ENCODE data around the gene SLC1A7.

DNA sequence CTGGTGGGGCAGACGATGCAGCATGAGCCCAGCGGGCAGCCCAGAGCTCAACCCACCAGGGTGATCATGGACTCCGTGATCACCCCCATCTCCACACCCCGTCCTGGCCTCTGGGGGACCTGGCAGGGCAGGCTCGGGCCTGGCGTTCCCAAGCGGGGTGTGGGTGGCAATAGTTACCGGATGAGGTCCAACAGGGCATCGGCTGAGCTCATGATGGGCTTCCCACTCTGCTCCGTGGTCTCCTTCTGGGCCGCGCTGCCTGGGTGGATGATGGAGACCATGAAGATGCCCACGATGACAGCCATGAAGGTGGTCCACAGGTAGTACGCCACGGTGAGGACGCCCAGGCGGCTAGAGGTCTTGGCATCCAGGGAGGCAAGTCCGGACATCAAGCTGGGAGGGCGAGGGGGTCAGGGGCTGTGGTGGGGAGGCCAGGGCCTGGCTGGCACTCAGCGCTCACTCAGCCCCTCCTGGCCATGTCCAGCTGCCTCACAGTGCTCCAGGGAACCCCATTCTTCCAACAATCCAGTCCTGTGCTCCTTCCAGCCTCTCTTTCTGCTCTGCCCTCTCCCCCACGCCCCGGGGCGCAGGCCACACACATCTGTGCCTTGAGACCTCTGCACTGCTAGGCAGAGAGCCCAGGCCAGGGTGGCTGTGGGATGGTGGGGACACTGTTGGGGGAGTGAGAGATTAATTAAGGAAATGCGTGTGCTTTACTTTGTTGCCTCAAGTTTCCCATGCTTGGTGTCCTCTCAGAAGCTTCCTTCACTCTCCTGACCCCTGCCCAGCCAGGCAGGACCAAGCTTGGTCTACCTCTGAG, 27.6 kb downstream of the SLC1A7 start:
- TF ChIP-seq, protein P1, sequence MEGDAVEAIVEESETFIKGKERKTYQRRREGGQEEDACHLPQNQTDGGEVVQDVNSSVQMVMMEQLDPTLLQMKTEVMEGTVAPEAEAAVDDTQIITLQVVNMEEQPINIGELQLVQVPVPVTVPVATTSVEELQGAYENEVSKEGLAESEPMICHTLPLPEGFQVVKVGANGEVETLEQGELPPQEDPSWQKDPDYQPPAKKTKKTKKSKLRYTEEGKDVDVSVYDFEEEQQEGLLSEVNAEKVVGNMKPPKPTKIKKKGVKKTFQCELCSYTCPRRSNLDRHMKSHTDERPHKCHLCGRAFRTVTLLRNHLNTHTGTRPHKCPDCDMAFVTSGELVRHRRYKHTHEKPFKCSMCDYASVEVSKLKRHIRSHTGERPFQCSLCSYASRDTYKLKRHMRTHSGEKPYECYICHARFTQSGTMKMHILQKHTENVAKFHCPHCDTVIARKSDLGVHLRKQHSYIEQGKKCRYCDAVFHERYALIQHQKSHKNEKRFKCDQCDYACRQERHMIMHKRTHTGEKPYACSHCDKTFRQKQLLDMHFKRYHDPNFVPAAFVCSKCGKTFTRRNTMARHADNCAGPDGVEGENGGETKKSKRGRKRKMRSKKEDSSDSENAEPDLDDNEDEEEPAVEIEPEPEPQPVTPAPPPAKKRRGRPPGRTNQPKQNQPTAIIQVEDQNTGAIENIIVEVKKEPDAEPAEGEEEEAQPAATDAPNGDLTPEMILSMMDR (IDR thresholded peaks at IDR 0.05; ENCODE audit: low read depth, low read length, poor library complexity, severe bottlenecking): no peak
- TF ChIP-seq EZH2phosphoT487 (IDR thresholded peaks at IDR 0.05; ENCODE audit: borderline replicate concordance, low read length): no peak
